Central memory CD4-positive, alpha-beta T cell (primary cell): ENCODE results near the gene HIVEP1.
A peak's percentile ranks its signal among the peaks of the same experiment; 100 is the strongest.
"Not testable (repeated sequence)": the region's sequence is repeated elsewhere in the genome, so short reads cannot be mapped to it uniquely, and the experiment has no call there.

Experiments
- DNase-seq: peaks from one replicate; pipeline ENCODE4 v3.0.0; 2022

HIVEP1 gene

DNA sequence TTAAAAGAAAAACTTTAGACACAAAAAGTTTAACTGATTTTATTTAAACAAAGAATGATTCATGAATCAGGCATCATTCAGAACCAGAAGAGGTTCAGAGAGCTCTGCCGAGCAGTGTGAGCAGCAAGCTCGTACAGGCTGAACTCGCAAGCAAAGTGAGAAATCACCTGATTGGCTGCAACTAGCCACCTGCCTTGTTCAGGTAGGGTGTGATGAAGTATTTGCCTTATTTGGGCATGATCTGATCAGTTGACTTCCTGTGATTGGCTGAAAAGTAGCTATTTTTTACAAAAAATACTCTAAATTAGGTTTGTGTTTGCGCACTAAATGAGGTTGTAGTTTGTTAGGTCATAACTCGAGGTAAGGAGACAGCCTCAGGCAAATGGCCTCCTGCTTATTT lies 80.7 kb downstream of the HIVEP1 start:
- DNase-seq = no peak

- no peak for DNase-seq
Observed at GRCh38 chr6:12094689-12095088, 82.6 kb downstream of the HIVEP1 start.

GRCh38 chr6:12096342-12096741 lies 84.2 kb downstream of the HIVEP1 start:
- no peak for DNase-seq

DNA sequence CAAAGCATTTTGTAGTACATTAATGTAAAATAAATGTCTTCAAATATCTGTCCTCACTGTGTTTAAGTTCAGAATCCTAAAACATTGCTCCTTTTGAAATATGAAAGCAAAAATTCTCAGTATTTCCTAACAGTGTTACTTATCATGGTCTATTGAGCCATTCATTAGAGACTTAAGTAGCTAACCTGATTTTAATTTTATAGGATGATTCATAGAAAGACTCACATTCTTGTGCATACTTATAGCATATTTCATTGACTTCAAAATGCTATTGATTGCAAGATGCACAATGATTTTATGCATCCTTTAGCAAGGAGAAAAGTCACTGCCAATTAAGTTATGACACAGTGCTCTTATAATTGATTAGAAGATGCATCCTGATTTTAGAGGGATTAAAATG lies 85.7 kb downstream of the HIVEP1 start:
- DNase-seq = no peak

DNA sequence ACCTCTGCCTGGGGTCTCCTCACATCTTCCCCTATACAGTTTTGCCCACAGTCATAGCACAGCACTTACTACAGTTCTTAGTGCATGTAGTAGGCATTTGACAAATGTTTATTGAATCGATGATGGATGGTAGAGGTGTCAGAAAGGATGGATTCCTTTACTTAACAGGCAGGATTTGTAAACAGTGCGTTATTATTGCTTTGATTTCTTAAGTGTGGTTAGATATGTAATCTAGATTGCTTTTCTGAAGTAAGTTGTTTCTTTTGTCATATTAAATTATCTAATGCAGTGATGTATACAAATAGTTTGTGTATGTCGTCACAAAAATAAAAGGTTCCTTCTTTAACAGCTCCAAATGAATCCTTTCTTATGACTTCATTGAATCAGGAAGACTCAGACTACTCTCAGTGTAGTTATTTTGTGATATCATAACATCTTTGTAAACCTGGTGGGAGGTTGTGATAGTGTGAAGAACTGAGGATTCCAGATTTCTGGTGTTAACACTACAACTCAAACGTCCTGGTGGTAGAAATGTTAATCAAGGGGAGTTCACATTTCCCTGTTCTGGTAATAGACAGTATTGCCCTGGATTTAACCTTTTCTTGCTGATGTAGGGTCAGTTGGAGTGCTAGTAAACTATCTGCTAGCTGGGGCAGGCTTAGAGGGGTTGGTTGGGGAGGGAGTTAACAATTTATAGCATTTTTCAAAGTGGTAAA lies 87.7 kb downstream of the HIVEP1 start:
- no peak for DNase-seq

- no peak for DNase-seq
Observed at GRCh38 chr6:12101048-12101447, 88.9 kb downstream of the HIVEP1 start.

- no peak for DNase-seq
Observed at GRCh38 chr6:12101653-12102312, 89.7 kb downstream of the HIVEP1 start.

DNA sequence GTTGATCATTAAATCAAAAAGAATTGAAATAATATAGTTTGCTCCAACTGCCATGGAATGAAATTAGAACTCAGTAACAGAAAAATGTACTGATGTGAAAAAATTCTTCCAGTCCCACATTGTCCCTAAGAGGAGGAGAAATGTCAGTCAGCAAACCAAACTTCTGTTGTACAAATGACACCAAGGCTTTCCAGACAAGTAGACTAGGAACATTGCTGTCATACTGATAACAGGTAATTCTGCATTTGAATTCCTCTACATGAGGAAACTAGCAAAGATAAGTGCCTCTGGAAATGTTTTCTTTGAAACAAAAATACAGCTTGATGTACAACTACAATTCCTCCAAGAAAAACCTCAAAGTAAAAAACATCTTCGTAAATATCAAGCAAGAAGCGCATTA lies 90.2 kb downstream of the HIVEP1 start:
- DNase-seq = no peak

DNA sequence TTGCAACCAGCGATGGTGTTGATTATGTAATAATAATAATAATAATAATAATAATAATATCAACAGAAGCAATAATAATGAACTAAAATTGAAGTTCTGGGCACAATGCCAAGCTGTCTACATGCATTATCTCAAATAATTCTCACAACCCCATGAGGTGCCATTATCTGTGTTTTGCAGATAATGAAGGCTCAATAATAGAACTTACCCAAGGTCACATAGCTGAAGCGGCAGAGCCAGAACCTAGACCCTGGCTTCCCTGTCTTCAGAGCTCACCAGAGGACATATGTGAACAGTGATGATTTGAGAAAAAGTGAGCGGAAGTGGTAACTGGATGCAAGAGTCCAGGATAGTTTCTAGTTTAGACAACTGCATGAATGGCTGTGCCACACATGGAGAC lies 91.0 kb downstream of the HIVEP1 start:
- no peak for DNase-seq

DNA sequence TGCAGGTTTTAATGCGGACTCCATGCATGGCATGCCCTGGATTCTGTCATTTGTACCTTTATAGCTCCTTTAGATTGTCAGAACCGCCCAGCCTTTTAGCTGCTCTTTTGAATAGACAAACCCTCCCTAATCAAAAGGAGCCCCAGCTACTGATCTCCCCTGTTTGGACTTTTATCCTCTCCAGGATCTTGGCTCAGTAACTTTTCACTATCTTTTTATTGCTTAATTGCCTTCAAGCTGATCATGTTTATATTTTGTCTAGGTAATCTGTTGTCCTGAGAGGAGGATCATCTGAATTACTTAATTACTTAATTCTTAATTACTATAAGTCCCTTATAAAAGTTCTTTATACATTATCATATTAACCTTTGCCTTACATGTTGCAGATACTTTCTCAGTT lies 93.2 kb downstream of the HIVEP1 start:
- no peak for DNase-seq

- not testable (repeated sequence) for DNase-seq
Observed at GRCh38 chr6:12108376-12108775, 96.3 kb downstream of the HIVEP1 start.

DNA sequence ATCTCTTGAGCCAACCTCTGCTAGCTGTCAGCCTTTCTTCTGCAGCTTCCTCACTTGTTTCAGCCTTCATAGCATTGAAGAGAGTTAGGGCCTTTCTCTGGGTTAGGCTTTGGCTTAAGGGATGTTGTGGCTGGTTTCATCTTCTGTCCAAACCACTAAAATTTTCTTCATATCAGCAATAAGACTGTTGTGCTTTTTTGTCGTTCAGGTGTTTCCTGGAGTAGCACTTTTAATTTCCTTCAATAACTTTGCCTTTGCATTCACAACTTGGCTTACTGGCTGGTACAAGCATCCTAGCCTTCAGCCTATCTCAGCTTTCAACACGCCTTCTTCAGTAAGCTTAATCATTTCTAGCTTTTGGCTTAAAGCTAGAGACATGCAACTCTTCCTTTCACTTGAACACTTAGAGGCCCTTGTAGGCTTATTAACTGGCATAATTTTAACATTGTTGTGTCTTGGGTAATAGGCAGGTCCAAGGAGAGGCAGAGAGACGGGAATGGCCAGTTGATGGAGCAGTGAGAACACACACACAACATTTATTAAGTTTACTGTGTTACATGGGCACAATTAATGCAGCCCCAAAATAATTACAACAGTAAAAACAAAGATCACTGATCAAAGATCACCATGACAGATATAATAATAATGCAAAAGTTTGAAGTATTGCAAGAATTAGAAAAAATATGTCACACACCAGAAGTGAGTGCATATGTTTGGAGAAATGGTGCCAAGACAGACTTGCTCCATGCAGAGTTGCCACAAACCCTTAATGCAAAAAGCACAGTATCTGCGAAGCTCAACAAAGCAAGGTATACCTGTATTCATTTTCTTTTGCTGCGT lies 98.6 kb downstream of the HIVEP1 start:
- peak; percentile 32 for DNase-seq

DNA sequence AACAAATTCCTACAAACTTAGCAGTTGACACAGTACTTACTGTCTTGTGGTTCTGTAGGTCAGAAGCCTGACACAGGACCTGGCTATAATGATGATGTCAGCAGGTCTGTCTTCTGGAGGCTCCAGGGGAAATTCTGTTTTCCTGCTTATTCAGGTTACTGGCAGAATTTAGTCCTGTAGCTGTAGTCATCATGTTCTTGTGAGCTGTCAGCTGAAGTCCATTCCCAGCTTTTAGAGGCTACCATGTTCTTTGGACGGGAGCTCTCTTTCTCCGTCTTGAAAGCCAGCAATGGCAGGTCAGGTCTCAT lies 99.2 kb downstream of the HIVEP1 start:
- no peak for DNase-seq

DNA sequence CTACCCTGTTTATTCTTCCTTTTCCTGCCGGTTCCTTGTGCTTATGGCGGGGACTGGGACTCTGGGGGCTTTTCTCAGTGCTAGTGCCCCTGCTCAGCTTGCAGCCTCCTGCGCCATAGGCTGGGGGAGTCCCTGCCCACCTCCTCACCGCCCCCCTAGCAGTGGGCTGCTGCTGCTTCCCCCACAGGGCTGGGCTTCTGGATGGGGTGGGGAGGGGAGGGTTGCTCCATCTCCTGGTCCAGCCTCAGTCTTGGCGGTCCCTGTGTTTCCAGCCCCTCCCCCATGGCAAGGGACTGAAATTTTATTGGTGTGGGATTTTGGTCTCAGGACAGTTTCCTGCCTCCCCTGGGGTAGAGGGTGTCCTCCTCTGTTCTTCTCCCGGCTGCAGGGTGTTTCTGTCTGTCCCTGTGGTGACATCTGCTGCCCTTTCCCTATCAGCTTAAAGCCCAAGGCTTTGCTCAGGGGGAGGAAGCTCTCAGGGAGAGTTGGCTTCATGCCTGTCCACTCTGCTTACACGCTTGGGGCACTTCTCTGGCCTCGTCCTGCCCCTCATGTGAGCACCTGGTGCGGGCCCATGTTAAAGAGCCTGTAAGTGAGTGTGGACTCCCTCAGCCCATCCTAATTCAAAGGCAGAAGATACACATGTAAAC lies 100.6 kb downstream of the HIVEP1 start:
- DNase-seq = no peak

DNA sequence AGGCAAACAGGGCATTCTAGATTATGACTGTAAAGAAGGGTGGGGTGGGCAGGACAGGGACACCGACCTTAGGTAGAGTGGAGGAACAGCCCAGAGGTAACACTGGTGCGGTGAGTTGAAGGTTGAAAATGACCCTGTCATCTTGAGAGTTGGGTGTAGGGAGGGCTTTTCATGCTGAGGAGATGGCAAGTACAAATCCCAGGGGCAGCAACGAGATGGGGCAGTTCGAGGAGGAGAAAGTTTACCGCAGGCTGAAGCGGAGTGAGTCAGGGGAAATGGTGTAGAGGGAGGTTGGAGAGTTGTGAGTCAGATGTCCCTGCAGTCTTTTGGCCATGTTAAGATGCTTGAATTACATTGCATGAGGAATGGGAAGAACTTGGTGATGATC lies 101.1 kb downstream of the HIVEP1 start:
- no peak for DNase-seq

DNA sequence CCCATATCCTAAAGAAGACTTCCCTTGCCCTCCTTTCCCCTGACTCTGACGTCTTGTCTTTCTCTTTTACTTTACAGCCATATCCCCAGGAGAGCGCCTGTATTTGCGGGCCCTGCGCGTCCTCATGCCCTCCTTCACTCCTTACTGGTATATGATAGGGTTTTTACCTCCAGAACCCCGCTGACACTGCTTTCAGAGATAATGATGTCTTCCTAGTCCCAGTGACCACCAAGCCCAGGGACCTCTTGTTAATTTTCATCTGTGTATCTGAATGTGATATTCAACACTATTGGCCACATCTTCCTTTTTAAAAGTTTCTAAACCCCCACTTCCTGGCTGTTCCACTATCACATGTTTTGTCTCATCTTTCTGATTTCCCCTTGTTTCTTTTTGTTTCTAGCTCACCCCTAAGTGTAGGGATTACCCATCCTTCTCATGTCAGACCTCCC lies 102.0 kb downstream of the HIVEP1 start:
- DNase-seq = no peak

- no peak for DNase-seq
Observed at GRCh38 chr6:12115001-12115400, 102.9 kb downstream of the HIVEP1 start.

- DNase-seq = no peak
Observed at GRCh38 chr6:12115492-12115891, 103.4 kb downstream of the HIVEP1 start.

- DNase-seq = no peak
Observed at GRCh38 chr6:12116264-12116800, 104.2 kb downstream of the HIVEP1 start.

- DNase-seq = no peak
Observed at GRCh38 chr6:12116978-12117377, 104.9 kb downstream of the HIVEP1 start.

DNA sequence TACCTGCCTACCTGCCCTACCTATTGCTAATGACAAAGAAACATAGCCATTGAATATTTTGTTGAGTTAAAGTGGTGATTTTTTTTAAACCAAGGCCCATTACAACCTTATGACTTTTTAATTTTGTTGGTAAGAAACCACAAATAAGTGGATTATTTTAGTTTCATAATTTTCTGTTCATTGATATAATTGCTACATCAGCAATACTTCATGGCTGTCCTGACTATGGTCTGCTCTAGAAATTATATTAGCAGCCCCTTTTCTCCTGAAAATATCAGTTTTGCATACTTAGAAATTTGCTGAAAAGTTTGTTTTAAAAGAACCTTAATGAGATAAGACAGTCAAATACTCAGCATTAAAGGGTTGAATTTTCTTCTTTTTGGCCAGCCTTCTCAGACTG lies 106.5 kb downstream of the HIVEP1 start:
- DNase-seq = no peak

DNA sequence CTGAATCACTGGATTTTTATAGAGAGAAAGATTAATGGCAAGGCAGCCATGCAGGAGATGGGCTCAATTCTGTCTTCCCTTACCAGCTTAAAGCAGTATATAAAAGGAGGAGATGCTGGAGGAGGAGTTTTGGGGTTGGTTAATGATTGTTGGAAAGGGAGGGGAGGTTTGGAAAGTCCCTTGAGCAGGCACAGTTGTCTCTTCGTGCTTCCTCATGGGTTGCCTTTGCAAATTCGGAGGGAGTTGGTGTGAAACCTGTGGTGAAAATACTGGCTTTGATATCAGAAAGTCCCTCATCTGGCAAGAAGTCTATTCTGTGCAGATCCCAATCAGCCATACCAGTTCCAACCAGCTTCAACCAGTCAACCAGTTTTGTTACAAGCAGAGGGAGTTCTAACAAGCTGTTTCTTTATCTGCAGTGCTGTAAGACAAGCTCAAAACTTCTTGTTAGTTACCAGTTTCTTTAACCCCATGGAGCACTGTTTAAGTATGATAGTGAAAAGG lies 107.0 kb downstream of the HIVEP1 start:
- DNase-seq = peak; percentile 76

DNA sequence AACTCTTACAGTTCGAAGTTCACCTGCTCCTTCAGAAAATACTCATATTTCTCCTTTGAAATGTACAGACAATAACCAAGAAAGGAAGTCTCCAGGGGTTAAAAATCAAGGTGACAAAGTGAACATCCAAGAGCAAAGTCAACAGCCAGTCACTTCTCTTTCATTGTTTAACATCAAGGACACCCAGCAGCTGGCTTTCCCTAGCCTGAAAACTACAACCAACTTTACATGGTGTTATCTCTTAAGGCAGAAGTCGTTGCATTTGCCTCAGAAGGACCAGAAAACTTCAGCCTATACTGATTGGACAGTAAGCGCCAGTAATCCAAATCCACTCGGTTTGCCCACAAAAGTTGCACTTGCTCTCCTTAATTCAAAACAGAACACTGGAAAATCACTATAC lies 113.3 kb downstream of the HIVEP1 start:
- DNase-seq = no peak
